HEK293 (cell line): ENCODE data around the gene NHS.

ENCODE experiments used
- CTCF ChIA-PET: fragments of 350-600 bp; formaldehyde crosslinking; extraction: SDS; loops from one replicate; lab custom pipeline; 2021; ENCODE audit warnings: antibody characterized with exemption; lab: Yijun Ruan, JAX
- POLR2A ChIA-PET: fragments of 300-600 bp; formaldehyde crosslinking; extraction: SDS; loops from one replicate; lab custom pipeline; 2020; ENCODE audit warnings: antibody characterized with exemption, inconsistent platforms; lab: Yijun Ruan, JAX
- H3K27ac ChIP-seq: fragments of 200-500 bp; sonication (Bioruptor generic); 2 replicates; pipeline ENCODE4 v1.5.1; 2014; ENCODE audit warnings: low read depth, low read length, control low read depth, inconsistent platforms; ENCODE audit errors: extremely low read depth
- H3K36me3 ChIP-seq, 2 experiments: fragments of 200-500 bp in 1 of 2; sonication (Bioruptor generic) in 1 of 2; 1 replicate in 1 of 2; 2 replicates in 1 of 2; pipeline ENCODE4 v1.5.1; 2014 to 2017; ENCODE audit warnings: inconsistent platforms in 2 of 2, low read length in 2 of 2; ENCODE audit not compliant: control insufficient read depth in 2 of 2, insufficient read depth in 1 of 2
- H3K4me1 ChIP-seq: fragments of 200-500 bp; sonication (Bioruptor generic); 2 replicates; pipeline ENCODE4 v1.5.1; 2014; ENCODE audit warnings: mild to moderate bottlenecking, low read length, inconsistent platforms; ENCODE audit not compliant: control insufficient read depth, insufficient read depth
- H3K4me3 ChIP-seq: 2 replicates; pipeline ENCODE4 v1.5.1; 2011; ENCODE audit warnings: low read depth, mild to moderate bottlenecking, control low read depth, low read length, moderate library complexity
- H3K9me3 ChIP-seq: fragments of 200-500 bp; sonication (Bioruptor generic); 2 replicates; pipeline ENCODE4 v1.5.1; 2014; ENCODE audit warnings: low read depth, low read length, inconsistent platforms; ENCODE audit not compliant: control insufficient read depth, insufficient read depth
- FEZF1 ChIP-seq: fragments of 450-650 bp; formaldehyde crosslinking; IDR thresholded peaks from 2 replicates; pipeline ENCODE4 v1.5.1; 2016; ENCODE audit warnings: missing biosample characterization, missing genetic modification characterization
- GLI2 ChIP-seq: fragments of 450-650 bp; formaldehyde crosslinking; IDR thresholded peaks from 2 replicates; pipeline ENCODE4; 2017; ENCODE audit warnings: missing biosample characterization, missing genetic modification characterization, low read depth, borderline replicate concordance
- GLI4 ChIP-seq: fragments of 450-650 bp; formaldehyde crosslinking; IDR thresholded peaks from 2 replicates; pipeline ENCODE4 v1.5.1; 2016; ENCODE audit warnings: missing biosample characterization, missing genetic modification characterization
- HOXC10 ChIP-seq: sonication (generic); formaldehyde crosslinking; IDR thresholded peaks from 2 replicates; pipeline ENCODE4 v1.8.1; 2023; ENCODE audit warnings: mild to moderate bottlenecking, missing genetic modification reagents
- OSR2 ChIP-seq: fragments of 450-650 bp; formaldehyde crosslinking; IDR thresholded peaks from 2 replicates; pipeline ENCODE4 v1.5.1; 2016; ENCODE audit warnings: missing biosample characterization, missing genetic modification characterization
- OVOL3 ChIP-seq: fragments of 450-650 bp; formaldehyde crosslinking; IDR thresholded peaks from 2 replicates; pipeline ENCODE4 v1.5.1; 2016; ENCODE audit warnings: missing biosample characterization, missing genetic modification characterization
- TRIM28 ChIP-seq: IDR thresholded peaks from 2 replicates; pipeline ENCODE4 v1.6.1; 2011; ENCODE audit warnings: low read length, control low read depth, borderline replicate concordance
- ZBTB17 ChIP-seq: fragments of 450-650 bp; formaldehyde crosslinking; IDR thresholded peaks from 2 replicates; pipeline ENCODE4 v1.5.1; 2016; ENCODE audit warnings: missing biosample characterization, missing genetic modification characterization
- ZBTB7A ChIP-seq: fragments of 450-650 bp; formaldehyde crosslinking; IDR thresholded peaks from 2 replicates; pipeline ENCODE4 v1.5.1; 2016; ENCODE audit warnings: low read depth, missing biosample characterization, missing genetic modification characterization
- ZFHX2 ChIP-seq: fragments of 450-650 bp; formaldehyde crosslinking; conservative IDR thresholded peaks from 2 replicates; pipeline ENCODE4 v1.5.1; 2016; ENCODE audit warnings: missing biosample characterization, missing genetic modification characterization
- ZFP41 ChIP-seq: fragments of 450-650 bp; formaldehyde crosslinking; IDR thresholded peaks from 2 replicates; pipeline ENCODE4 v1.5.1; 2016; ENCODE audit warnings: missing biosample characterization, missing genetic modification characterization, borderline replicate concordance
- ZNF223 ChIP-seq: fragments of 450-650 bp; formaldehyde crosslinking; IDR thresholded peaks from 2 replicates; pipeline ENCODE4 v1.5.1; 2016; ENCODE audit warnings: missing biosample characterization, missing genetic modification characterization
- ZNF248 ChIP-seq: fragments of 450-650 bp; formaldehyde crosslinking; IDR thresholded peaks from 2 replicates; pipeline ENCODE4 v1.5.1; 2017; ENCODE audit warnings: missing biosample characterization, missing genetic modification characterization
- ZNF274 ChIP-seq, 2 experiments: fragments of 200-500 bp in 1 of 2; fragments of 450-650 bp in 1 of 2; sonication (Bioruptor generic) in 1 of 2; formaldehyde crosslinking in 1 of 2; IDR thresholded peaks; 2 replicates each; pipeline versions ENCODE4 v1.5.1 to v1.6.1; 2014 to 2016; ENCODE audit warnings: borderline replicate concordance in 1 of 2, inconsistent platforms in 1 of 2, low read length in 1 of 2, missing biosample characterization in 1 of 2, missing genetic modification characterization in 1 of 2
- ZNF292 ChIP-seq: fragments of 450-650 bp; formaldehyde crosslinking; IDR thresholded peaks from 2 replicates; pipeline ENCODE4 v1.5.1; 2016; ENCODE audit warnings: low read depth, missing biosample characterization, missing genetic modification characterization, borderline replicate concordance
- ZNF324 ChIP-seq: fragments of 450-650 bp; formaldehyde crosslinking; IDR thresholded peaks from 2 replicates; pipeline ENCODE4 v1.5.1; 2016; ENCODE audit warnings: missing biosample characterization, missing genetic modification characterization
- ZNF501 ChIP-seq: fragments of 450-650 bp; formaldehyde crosslinking; IDR thresholded peaks from 2 replicates; pipeline ENCODE4 v1.5.1; 2016; ENCODE audit warnings: missing biosample characterization, missing genetic modification characterization
- ZNF521 ChIP-seq: fragments of 450-650 bp; formaldehyde crosslinking; IDR thresholded peaks from 2 replicates; pipeline ENCODE4 v1.5.1; 2017; ENCODE audit warnings: missing biosample characterization, mild to moderate bottlenecking, missing genetic modification characterization
- ZNF560 ChIP-seq: fragments of 450-650 bp; formaldehyde crosslinking; IDR thresholded peaks from 2 replicates; pipeline ENCODE4 v1.5.1; 2017; ENCODE audit warnings: missing biosample characterization, missing genetic modification characterization, borderline replicate concordance
- ZNF571 ChIP-seq: fragments of 450-650 bp; formaldehyde crosslinking; IDR thresholded peaks from 2 replicates; pipeline ENCODE4 v1.5.0; 2017; ENCODE audit warnings: missing biosample characterization, missing genetic modification characterization
- ZNF692 ChIP-seq: fragments of 450-650 bp; formaldehyde crosslinking; IDR thresholded peaks from 2 replicates; pipeline ENCODE4 v1.5.1; 2016; ENCODE audit warnings: missing biosample characterization, missing genetic modification characterization
- ZNF707 ChIP-seq: fragments of 450-650 bp; formaldehyde crosslinking; IDR thresholded peaks from 2 replicates; pipeline ENCODE4 v1.5.1; 2016; ENCODE audit warnings: missing biosample characterization, missing genetic modification characterization
- ZNF776 ChIP-seq: fragments of 450-650 bp; formaldehyde crosslinking; IDR thresholded peaks from 2 replicates; pipeline ENCODE4 v1.5.0; 2017; ENCODE audit warnings: missing biosample characterization, missing genetic modification characterization, borderline replicate concordance
- ZNF777 ChIP-seq: fragments of 450-650 bp; formaldehyde crosslinking; IDR thresholded peaks from 2 replicates; pipeline ENCODE4 v1.5.1; 2017; ENCODE audit warnings: missing biosample characterization, missing genetic modification characterization, borderline replicate concordance
- ZXDB ChIP-seq: fragments of 450-650 bp; formaldehyde crosslinking; IDR thresholded peaks from 2 replicates; pipeline ENCODE4 v1.5.1; 2016; ENCODE audit warnings: missing biosample characterization, missing genetic modification characterization
- TF ChIP-seq, protein P1 (sequence below): fragments of 450-650 bp; formaldehyde crosslinking; IDR thresholded peaks from 2 replicates; pipeline ENCODE4 v1.5.1; 2017; ENCODE audit warnings: missing biosample characterization, mild to moderate bottlenecking, missing genetic modification characterization, moderate library complexity
- TF ChIP-seq, protein P2 (sequence below): fragments of 450-650 bp; IDR thresholded peaks from 2 replicates; pipeline ENCODE4 v1.5.1; 2018; ENCODE audit warnings: missing biosample characterization, missing genetic modification characterization
- TF ChIP-seq, protein P3 (sequence below): IDR thresholded peaks from 2 replicates; pipeline ENCODE4 v1.6.1; 2011; ENCODE audit warnings: mild to moderate bottlenecking, low read depth, low read length, borderline replicate concordance

NHS gene

DNA sequence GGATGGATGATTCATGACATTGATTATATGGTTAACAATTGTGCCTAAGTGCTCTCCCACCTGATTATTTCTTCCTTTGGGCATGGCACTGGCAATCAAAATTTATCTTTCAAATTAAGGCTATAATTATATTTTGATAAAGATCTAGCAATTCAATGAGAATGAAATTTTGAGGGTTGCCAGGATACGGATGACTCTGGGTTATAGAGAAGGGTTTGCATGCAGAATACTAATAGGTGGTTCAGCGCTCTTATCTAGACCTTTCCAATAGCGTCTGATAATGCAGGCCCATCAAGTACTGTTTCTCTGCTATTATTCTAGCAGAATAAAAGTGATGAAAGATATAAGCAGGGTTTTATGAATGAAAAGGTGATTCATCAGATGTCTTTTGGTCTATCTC is 287.4 kb downstream of the NHS start:
- TF ChIP-seq ZNF707 (tag by site-specific recombination) (no peak), ZBTB17 (tag by site-specific recombination) (no peak), ZNF501 (tag by site-specific recombination) (no peak), ZNF223 (tag by site-specific recombination) (no peak), ZBTB7A (tag by site-specific recombination) (no peak), OVOL3 (tag by site-specific recombination) (no peak), GLI4 (tag by site-specific recombination) (no peak), ZNF521 (tag by site-specific recombination) (no peak), ZNF274 (IDR thresholded peaks at IDR 0.05; ENCODE audit: low read length) (no peak), ZNF274 (tag by site-specific recombination; IDR thresholded peaks at IDR 0.05; ENCODE audit: borderline replicate concordance) (no peak)
- TF ChIP-seq, protein P1, sequence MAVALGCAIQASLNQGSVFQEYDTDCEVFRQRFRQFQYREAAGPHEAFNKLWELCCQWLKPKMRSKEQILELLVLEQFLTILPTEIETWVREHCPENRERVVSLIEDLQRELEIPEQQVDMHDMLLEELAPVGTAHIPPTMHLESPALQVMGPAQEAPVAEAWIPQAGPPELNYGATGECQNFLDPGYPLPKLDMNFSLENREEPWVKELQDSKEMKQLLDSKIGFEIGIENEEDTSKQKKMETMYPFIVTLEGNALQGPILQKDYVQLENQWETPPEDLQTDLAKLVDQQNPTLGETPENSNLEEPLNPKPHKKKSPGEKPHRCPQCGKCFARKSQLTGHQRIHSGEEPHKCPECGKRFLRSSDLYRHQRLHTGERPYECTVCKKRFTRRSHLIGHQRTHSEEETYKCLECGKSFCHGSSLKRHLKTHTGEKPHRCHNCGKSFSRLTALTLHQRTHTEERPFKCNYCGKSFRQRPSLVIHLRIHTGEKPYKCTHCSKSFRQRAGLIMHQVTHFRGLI (tag by site-specific recombination), result no peak
- TF ChIP-seq, all 188 proteins: peak for 0
- Histone ChIP-seq H3K36me3 (no peaks in the 10 kb centered on the region), H3K4me3 (no peak overlapping the region), H3K9me3 (no peaks in the 10 kb centered on the region), H3K27ac (no peak overlapping the region), H3K4me1 (no peaks in the 10 kb centered on the region)
- ChIA-PET CTCF (interaction anchor here (0.7 kb wide), 1 partner anchor 654 kb away, joined by 3 read pairs; no protein-coding TSS in a partner anchor), POLR2A (no interaction called here)

DNA sequence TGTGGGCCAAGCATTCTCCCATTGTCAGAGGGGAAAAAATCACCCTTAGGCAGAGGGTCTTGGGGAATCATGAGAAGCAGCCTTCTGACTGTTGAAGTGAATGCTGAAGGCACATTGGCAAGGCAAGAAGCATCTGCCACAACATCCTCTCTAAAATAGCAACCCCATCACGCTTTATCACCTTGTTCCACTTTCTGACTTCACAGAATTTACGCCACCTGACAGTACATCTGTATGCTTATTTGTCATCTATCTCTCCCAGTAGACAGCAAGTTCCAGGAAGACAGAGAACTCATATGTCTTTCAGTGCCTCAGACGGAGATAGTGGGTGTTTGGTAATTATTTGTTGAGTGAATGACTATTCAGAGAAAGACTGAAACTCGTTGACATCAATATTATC is 293.9 kb downstream of the NHS start:
- TF ChIP-seq FEZF1 (tag by site-specific recombination) (no peak), ZNF777 (tag by site-specific recombination) (no peak), ZNF560 (tag by site-specific recombination) (no peak), ZFHX2 (tag by site-specific recombination) (no peak), HOXC10 (CRISPR knock-in tag) (no peak), ZNF776 (no peak), ZXDB (tag by site-specific recombination) (no peak), ZFP41 (tag by site-specific recombination) (no peak), GLI2 (tag by site-specific recombination) (no peak), ZNF692 (no peak), ZNF292 (no peak), ZNF571 (tag by site-specific recombination) (no peak), TRIM28 (no peak), ZNF324 (tag by site-specific recombination) (no peak), ZNF248 (no peak), OSR2 (no peak)
- TF ChIP-seq, protein P1 (tag by site-specific recombination), result no peak
- TF ChIP-seq, protein P2, sequence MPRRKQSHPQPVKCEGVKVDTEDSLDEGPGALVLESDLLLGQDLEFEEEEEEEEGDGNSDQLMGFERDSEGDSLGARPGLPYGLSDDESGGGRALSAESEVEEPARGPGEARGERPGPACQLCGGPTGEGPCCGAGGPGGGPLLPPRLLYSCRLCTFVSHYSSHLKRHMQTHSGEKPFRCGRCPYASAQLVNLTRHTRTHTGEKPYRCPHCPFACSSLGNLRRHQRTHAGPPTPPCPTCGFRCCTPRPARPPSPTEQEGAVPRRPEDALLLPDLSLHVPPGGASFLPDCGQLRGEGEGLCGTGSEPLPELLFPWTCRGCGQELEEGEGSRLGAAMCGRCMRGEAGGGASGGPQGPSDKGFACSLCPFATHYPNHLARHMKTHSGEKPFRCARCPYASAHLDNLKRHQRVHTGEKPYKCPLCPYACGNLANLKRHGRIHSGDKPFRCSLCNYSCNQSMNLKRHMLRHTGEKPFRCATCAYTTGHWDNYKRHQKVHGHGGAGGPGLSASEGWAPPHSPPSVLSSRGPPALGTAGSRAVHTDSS (tag by site-specific recombination), result no peak
- TF ChIP-seq, protein P3, sequence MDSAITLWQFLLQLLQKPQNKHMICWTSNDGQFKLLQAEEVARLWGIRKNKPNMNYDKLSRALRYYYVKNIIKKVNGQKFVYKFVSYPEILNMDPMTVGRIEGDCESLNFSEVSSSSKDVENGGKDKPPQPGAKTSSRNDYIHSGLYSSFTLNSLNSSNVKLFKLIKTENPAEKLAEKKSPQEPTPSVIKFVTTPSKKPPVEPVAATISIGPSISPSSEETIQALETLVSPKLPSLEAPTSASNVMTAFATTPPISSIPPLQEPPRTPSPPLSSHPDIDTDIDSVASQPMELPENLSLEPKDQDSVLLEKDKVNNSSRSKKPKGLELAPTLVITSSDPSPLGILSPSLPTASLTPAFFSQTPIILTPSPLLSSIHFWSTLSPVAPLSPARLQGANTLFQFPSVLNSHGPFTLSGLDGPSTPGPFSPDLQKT, result no peak
- Histone ChIP-seq H3K36me3 (no peaks in the 10 kb centered on the region), H3K4me1 (no peaks in the 10 kb centered on the region), H3K4me3 (no peak overlapping the region), H3K27ac (no peak overlapping the region), H3K9me3 (no peaks in the 10 kb centered on the region)
- ChIA-PET CTCF (no interaction called here), POLR2A (no interaction called here)
